A673 (cell line): ENCODE data around the gene LCE2B.

ENCODE experiments used
- EZH2 ChIP-seq: fragments of 200-600 bp; sonication (generic); IDR thresholded peaks from 2 replicates; pipeline ENCODE4 v1.6.1; 2017; ENCODE audit warnings: borderline replicate concordance, low read depth, mild to moderate bottlenecking, mixed read lengths, antibody characterized with exemption, low read length; ENCODE audit not compliant: poor library complexity, severe bottlenecking
- TF ChIP-seq, protein P1 (sequence below): fragments of 300-800, 200-600 bp; sonication (generic); conservative IDR thresholded peaks from 2 replicates; pipeline ENCODE4 v1.5.1; 2017; ENCODE audit warnings: low read depth, mild to moderate bottlenecking, antibody characterized with exemption, low read length, moderate library complexity, mixed read lengths

GRCh38 chr1:152656459-152656858 lies 29.5 kb upstream of the LCE2B start:
- TF ChIP-seq, protein P1, sequence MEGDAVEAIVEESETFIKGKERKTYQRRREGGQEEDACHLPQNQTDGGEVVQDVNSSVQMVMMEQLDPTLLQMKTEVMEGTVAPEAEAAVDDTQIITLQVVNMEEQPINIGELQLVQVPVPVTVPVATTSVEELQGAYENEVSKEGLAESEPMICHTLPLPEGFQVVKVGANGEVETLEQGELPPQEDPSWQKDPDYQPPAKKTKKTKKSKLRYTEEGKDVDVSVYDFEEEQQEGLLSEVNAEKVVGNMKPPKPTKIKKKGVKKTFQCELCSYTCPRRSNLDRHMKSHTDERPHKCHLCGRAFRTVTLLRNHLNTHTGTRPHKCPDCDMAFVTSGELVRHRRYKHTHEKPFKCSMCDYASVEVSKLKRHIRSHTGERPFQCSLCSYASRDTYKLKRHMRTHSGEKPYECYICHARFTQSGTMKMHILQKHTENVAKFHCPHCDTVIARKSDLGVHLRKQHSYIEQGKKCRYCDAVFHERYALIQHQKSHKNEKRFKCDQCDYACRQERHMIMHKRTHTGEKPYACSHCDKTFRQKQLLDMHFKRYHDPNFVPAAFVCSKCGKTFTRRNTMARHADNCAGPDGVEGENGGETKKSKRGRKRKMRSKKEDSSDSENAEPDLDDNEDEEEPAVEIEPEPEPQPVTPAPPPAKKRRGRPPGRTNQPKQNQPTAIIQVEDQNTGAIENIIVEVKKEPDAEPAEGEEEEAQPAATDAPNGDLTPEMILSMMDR, result no peak
- no peak for TF ChIP-seq EZH2
